Heart left ventricle (tissue), 13 donors: ENCODE results near the gene UGT2A1.

Experiments used
- CTCF ChIP-seq, 12 donors: fragments of 200-600 bp; sonication (generic) in 4 of 12; IDR thresholded peaks; one replicate each; pipeline versions ENCODE4 v1.5.0 to v1.8.0; 2018 to 2022; ENCODE audit warnings: antibody characterized with exemption in 12 of 12, mild to moderate bottlenecking in 5 of 12
- POLR2A ChIP-seq, 2 donors: fragments of 450-650 bp; IDR thresholded peaks; one replicate each; pipeline ENCODE4 v1.6.1; 2017; ENCODE audit warnings: antibody characterized with exemption in 2 of 2, mild to moderate bottlenecking in 2 of 2, moderate library complexity in 2 of 2
- donor health status: ischemic (EF 13 %, LVEDD 7.1; RV severe dilation, severe dysfunction).
- donor health status: DM: no; HTN: yes; CAD: no.
- donor health status: DM: no; HTN: no; CAD: no.
- donor health status: ischemic (EF 25% LVEDD 6.9; RV normal size, moderate dysfunction).
- donor health status: ischemic (EF 25% LVEDD 5.7; RV mildly dilated, moderate dysfunction).
- donor health status: ischemic (EF 35%, LVEDD 5.7; RV mildly dilated, moderate dysfunction).
- donor health status: nonischemic (EF 11% LVEDD 7.7; RV severe dilation, severe dysfunction).
- donor health status: DM: yes; HTN: yes; CAD: no.
- donor health status: PGD.
- donor health status: ischemic (EF 29% LVEDD 5.4; RV normal size, mild dysfunction).
- donor health status: nonischemic (EF 23%, LVEDD 6.1; RV moderate dilation, normal function).

GRCh38 chr4:69649207-69649606 lies 3.8 kb downstream of the UGT2A1 start:
- no peak for TF ChIP-seq CTCF (IDR thresholded peaks at IDR 0.05)
- TF ChIP-seq POLR2A (IDR thresholded peaks at IDR 0.05), result no peak
